ENCODE data around the gene ECE2.
A peak's percentile ranks its signal among the peaks of the same experiment; 100 is the strongest.
"Not testable (repeated sequence)": the region's sequence is repeated elsewhere in the genome, so short reads cannot be mapped to it uniquely, and the experiment has no call there.

ECE2 gene

GRCh38 chr3:184267249-184267648 lies 8.6 kb upstream of the ECE2 start:
- not testable (repeated sequence) for DNase-seq (ENCODE audit: low read depth in 2 of 2)

- no peak for DNase-seq (ENCODE audit: low read depth in 2 of 2)
Measured at GRCh38 chr3:184272269-184272668, 3.6 kb upstream of the ECE2 start.

- no peak for DNase-seq (ENCODE audit: low read depth in 2 of 2)
Measured at GRCh38 chr3:184275381-184275701, 481 bp upstream of the ECE2 start.

- DNase-seq (ENCODE audit: low read depth in 2 of 2) = no peak
Measured at GRCh38 chr3:184277366-184277765, 1.5 kb downstream of the ECE2 start.

- DNase-seq (ENCODE audit: low read depth in 2 of 2) = no peak
Measured at GRCh38 chr3:184282941-184283340, 7.1 kb downstream of the ECE2 start.

- no peak for DNase-seq (ENCODE audit: low read depth in 2 of 2)
Measured at GRCh38 chr3:184283681-184284080, 7.9 kb downstream of the ECE2 start.

GRCh38 chr3:184284696-184285095 lies 8.9 kb downstream of the ECE2 start:
- DNase-seq (ENCODE audit: low read depth in 2 of 2) = peak; percentile 13 to 23

- no peak for DNase-seq (ENCODE audit: low read depth in 2 of 2)
Measured at GRCh38 chr3:184289426-184289938, 13.7 kb downstream of the ECE2 start.

GRCh38 chr3:184290331-184290730 lies 14.5 kb downstream of the ECE2 start:
- DNase-seq (ENCODE audit: low read depth in 2 of 2) = no peak

- no peak for DNase-seq (ENCODE audit: low read depth in 2 of 2)
Measured at GRCh38 chr3:184291044-184291737, 15.4 kb downstream of the ECE2 start.

- DNase-seq (ENCODE audit: low read depth in 2 of 2) = no peak
Measured at GRCh38 chr3:184291738-184292445, 16.1 kb downstream of the ECE2 start.

GRCh38 chr3:184295771-184296170 lies 19.9 kb downstream of the ECE2 start:
- no peak for DNase-seq (ENCODE audit: low read depth in 2 of 2)

GRCh38 chr3:184296616-184297015 lies 20.8 kb downstream of the ECE2 start:
- no peak for DNase-seq (ENCODE audit: low read depth in 2 of 2)

GRCh38 chr3:184298759-184299487 lies 23.1 kb downstream of the ECE2 start, which contains the start of gene PSMD2:
TSS of gene PSMD2 (plus strand) at chr3:184299241. CDS start at chr3:184299267, 26 bp downstream.
- DNase-seq (ENCODE audit: low read depth in 2 of 2) = peak; percentile 89 to 93

- DNase-seq (ENCODE audit: low read depth in 2 of 2) = no peak
Measured at GRCh38 chr3:184299488-184300377, 23.9 kb downstream of the ECE2 start.

GRCh38 chr3:184300378-184300720 lies 24.5 kb downstream of the ECE2 start:
- DNase-seq (ENCODE audit: low read depth in 2 of 2) = no peak

GRCh38 chr3:184305577-184305976 lies 29.8 kb downstream of the ECE2 start:
- DNase-seq (ENCODE audit: low read depth in 2 of 2) = no peak

GRCh38 chr3:184306341-184306972 lies 30.6 kb downstream of the ECE2 start:
- no peak for DNase-seq (ENCODE audit: low read depth in 2 of 2)

- DNase-seq (ENCODE audit: low read depth in 2 of 2) = no peak
Measured at GRCh38 chr3:184307915-184308314, 32.1 kb downstream of the ECE2 start.

- DNase-seq (ENCODE audit: low read depth in 2 of 2) = no peak
Measured at GRCh38 chr3:184308744-184309143, 32.9 kb downstream of the ECE2 start.

- DNase-seq (ENCODE audit: low read depth in 2 of 2) = no peak
Measured at GRCh38 chr3:184311633-184312032, 35.8 kb downstream of the ECE2 start.
